Nasal cavity respiratory epithelium epithelial cell of viscerocranial mucosa (primary cell): ENCODE measurements around the gene ZNF700. TPM values are rescaled to one million over a fixed set of nuclear protein-coding genes. Genes with fewer than 3 reads are reported as not detected.

Experiments
- total RNA-seq: library from RNA; depleted of rRNA; stranded (reverse); fragments of >200 nt; gene quantifications from 2 replicates; pipeline ENCODE4 v1.2.3, GENCODE V29; 2014

ZNF700 gene
- total RNA-seq = 10.3 and 12.4 TPM in 2 replicates

GRCh38 chr19:11924886-11925650 lies at the start of gene ZNF700:
Gene ZNF700, plus strand, starts transcription at chr19:11925107. Its CDS starts 104 bp downstream, at chr19:11925211.

DNA sequence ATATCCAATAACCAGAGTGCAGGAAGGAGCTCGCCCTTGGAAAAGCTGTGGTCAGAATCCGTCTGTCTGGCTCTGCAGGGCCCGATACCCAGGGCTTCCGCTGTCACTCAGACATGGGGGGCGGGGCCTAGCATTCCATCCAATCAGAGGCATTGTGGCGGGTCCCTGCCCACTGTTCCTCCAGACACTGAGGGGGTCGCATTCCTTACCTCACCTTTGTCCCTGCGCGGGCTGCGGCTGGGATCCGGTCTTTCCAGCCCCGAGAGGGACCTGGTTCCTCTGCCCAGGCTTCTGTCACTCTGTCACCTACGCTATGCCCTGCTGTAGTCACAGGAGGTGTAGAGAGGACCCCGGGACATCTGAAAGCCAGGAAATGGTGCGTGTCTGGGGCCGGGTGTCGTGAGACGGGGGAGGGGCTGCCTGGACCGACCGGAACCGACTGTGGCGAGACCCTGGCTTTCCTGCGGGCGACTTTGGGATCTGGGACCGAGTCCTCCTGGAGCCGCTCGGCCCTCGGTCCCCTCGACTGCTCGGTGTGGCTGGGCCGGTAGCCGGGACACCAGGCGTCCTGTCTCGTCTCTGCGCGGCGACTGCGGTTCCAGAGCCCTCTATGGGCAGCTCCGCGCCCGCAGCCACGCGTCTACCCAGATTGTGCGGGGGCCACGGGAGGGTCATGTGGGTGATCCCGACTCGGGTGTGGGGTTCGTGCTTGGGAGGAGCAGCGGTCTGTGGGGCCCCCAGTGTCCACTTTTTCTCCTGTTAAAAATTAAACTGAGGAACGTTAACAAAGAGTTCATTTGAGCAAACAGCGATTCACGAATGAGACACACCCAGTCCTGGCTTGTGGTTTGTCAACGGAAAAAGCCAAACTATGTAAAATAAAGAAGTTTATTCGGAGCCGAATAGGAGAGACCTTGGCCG lies 37.0 kb upstream of the ZNF700 start, which contains the start of gene ZNF69:
Gene ZNF69, plus strand, starts transcription at position 172 of the 921 bp plus-strand sequence. Its CDS starts 142 bp downstream, at position 314.

DNA sequence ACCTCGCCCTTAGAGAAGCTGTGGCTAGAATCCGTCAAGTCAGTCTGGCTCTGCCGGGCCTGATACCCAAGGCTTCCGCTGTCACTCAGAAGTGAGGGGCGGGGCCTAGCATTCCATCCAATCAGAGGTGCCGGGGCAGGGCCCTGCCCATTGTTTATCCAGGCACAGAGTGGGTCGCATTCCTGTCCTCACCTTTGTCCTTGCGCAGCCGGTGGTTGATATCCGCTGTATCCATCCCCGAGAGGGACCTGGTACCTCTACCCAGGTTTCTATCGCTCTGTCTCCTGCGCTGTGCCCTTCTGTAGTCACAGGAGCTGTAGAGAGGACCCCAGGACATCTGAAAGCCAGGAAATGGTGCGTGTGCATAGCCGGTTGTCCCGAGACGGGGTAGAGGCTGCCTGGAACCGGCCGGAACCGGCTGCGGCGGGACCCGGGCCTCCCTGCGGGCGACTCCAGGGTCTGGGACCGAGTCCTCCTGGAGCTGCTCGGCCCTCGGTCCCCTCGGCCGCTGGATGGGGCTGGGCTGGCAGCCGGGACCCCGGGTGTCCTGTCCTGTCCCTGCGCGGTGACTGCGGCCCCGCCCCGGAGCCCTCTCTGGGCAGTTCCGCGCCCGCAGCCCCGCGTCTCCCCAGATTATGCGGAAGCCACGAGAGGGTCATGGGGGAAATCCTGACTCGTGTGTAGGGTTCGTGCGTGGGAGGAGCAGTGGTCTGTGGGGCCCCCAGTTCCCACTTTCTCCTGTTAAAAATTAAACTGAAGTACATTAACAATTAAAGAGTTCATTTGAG lies 40.1 kb downstream of the ZNF700 start, which contains the start of gene ZNF763:
Gene ZNF763, plus strand, starts transcription at position 183 of the 788 bp plus-strand sequence. Its CDS starts 169 bp downstream, at position 352.

Other genes starting within 250 kb of the ZNF700 start
- 4.1 and 7.5 TPM in 2 replicates for gene ZNF823, start 186.2 kb upstream of the ZNF700 start, total RNA-seq
- gene ZNF441, start 158.1 kb upstream of the ZNF700 start, total RNA-seq = 8.2 and 8.8 TPM in 2 replicates
- gene ZNF491, start 126.6 kb upstream of the ZNF700 start, total RNA-seq = 0.34 and 1.6 TPM in 2 replicates
- gene ZNF440, start 110.8 kb upstream of the ZNF700 start, total RNA-seq = 8.5 and 14.2 TPM in 2 replicates
- 1.0 and 5.3 TPM in 2 replicates for gene ZNF439, start 76.4 kb upstream of the ZNF700 start, total RNA-seq
- 0.34 and 2.7 TPM in 2 replicates for gene ZNF69, start 37.3 kb upstream of the ZNF700 start, total RNA-seq
- 0.68 and 1.9 TPM in 2 replicates for gene ZNF763, start 39.9 kb downstream of the ZNF700 start, total RNA-seq
- gene ZNF433, start 110.6 kb downstream of the ZNF700 start, total RNA-seq = 7.2 and 8.5 TPM in 2 replicates
- under 0.01 and 0.43 TPM in 2 replicates for gene ZNF878, start 127.9 kb downstream of the ZNF700 start, total RNA-seq
- 3.8 and 9.5 TPM in 2 replicates for gene ZNF844, start 139.6 kb downstream of the ZNF700 start, total RNA-seq
- 2.7 and 7.5 TPM in 2 replicates for gene ZNF20, start 215.2 kb downstream of the ZNF700 start, total RNA-seq
- 4.8 and 10.3 TPM in 2 replicates for gene ZNF625, start 231.6 kb downstream of the ZNF700 start, total RNA-seq
- gene ZNF136, start 238.0 kb downstream of the ZNF700 start, total RNA-seq = 6.2 and 9.0 TPM in 2 replicates